Measurements from ENCODE around the gene MARK3. TPM values are rescaled to one million over a fixed set of nuclear protein-coding genes. Genes with fewer than 3 reads are reported as not detected.

MARK3 gene
- total and polyA plus RNA-seq, 2 experiments from 2014 or later, result 72.9 to 88.3 TPM

Other genes with a start within 250 kb of the MARK3 start
- gene EIF5, start 51.2 kb upstream of the MARK3 start, total RNA-seq, result 132 and 149 TPM in 2 replicates
- 318 and 441 TPM in 2 replicates for gene EIF5, start 51.2 kb upstream of the MARK3 start, polyA plus RNA-seq
- gene CKB, start 137.4 kb downstream of the MARK3 start, total RNA-seq, result 169 and 324 TPM in 2 replicates
- gene CKB, start 137.4 kb downstream of the MARK3 start, polyA plus RNA-seq, result 177 and 327 TPM in 2 replicates
- 5.7 and 7.5 TPM in 2 replicates for gene TRMT61A, start 143.8 kb downstream of the MARK3 start, total RNA-seq
- 5.6 and 7.4 TPM in 2 replicates for gene TRMT61A, start 143.8 kb downstream of the MARK3 start, polyA plus RNA-seq
- 17.4 and 17.6 TPM in 2 replicates for gene BAG5, start 177.2 kb downstream of the MARK3 start, total RNA-seq
- 17.6 and 19.6 TPM in 2 replicates for gene BAG5, start 177.2 kb downstream of the MARK3 start, polyA plus RNA-seq
- gene COA8, start 177.5 kb downstream of the MARK3 start, total RNA-seq, result 31.3 and 33.8 TPM in 2 replicates
- gene COA8, start 177.5 kb downstream of the MARK3 start, polyA plus RNA-seq, result 68.2 and 69.3 TPM in 2 replicates
- 252 and 365 TPM in 2 replicates for gene KLC1, start 243.8 kb downstream of the MARK3 start, total RNA-seq
- 167 and 190 TPM in 2 replicates for gene KLC1, start 243.8 kb downstream of the MARK3 start, polyA plus RNA-seq

All from cardiac muscle cell (in vitro differentiated cells and primary cell).